GM12891 (cell line): ENCODE data around the gene CD160.
"Not testable (repeated sequence)": the region's sequence is repeated elsewhere in the genome, so short reads cannot be mapped to it uniquely, and the experiment has no call there.

ENCODE experiments used
- DNase-seq: peaks from one replicate; pipeline ENCODE4 v3.0.0; 2011; ENCODE audit warnings: low spot score; ENCODE audit not compliant: insufficient read length
- FAIRE-seq: peaks from 2 replicates; lab custom pipeline; 2011; peaks lifted over from hg19 to GRCh38; lab: Jason Lieb, UNC
- PAX5 ChIP-seq: IDR thresholded peaks from 2 replicates; pipeline ENCODE4 v1.6.1; 2011; ENCODE audit warnings: low read length, moderate library complexity, mild to moderate bottlenecking; ENCODE audit not compliant: insufficient read depth, severe bottlenecking
- POLR2A ChIP-seq: IDR thresholded peaks from 2 replicates; pipeline ENCODE4 v1.6.1; 2011; ENCODE audit warnings: low read depth, low read length, control low read depth
- POLR2AphosphoS5 ChIP-seq: IDR thresholded peaks from 2 replicates; pipeline ENCODE4 v1.6.1; 2011; ENCODE audit warnings: low read depth, low read length, control low read depth
- POU2F2 ChIP-seq: IDR thresholded peaks from 2 replicates; pipeline ENCODE4 v1.6.1; 2011; ENCODE audit warnings: low read depth, mild to moderate bottlenecking, control low read depth, low read length, moderate library complexity
- SPI1 ChIP-seq: IDR thresholded peaks from 2 replicates; pipeline ENCODE4 v1.6.1; 2011; ENCODE audit warnings: low read depth, low read length, control low read depth
- TAF1 ChIP-seq: IDR thresholded peaks from 2 replicates; pipeline ENCODE4 v1.6.1; 2011; ENCODE audit warnings: low read depth, low read length, control low read depth

CD160 gene

DNA sequence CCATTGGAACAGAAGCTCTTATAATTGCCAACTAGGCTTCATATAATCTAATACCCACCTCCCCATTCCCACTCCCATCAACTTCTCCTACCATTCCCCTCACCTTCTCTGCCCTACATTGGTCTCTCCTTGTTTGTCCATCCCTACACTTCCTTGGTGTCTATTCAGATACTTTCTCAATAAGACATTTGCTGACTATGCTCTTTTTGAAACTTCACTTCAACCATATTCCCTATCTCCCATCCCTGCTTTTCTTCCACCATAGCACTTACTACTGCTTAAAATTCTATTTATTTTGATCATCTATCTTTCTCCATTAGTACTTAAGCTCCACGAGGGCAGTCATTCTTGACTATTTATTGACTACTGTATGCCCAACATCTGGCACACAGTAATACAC lies 40.4 kb downstream of the CD160 start:
- FAIRE-seq (no peak), DNase-seq (no peak)
- TF ChIP-seq POLR2AphosphoS5, result no peak
- no peak for TF ChIP-seq SPI1
- TF ChIP-seq TAF1, result no peak
- TF ChIP-seq PAX5, result no peak
- TF ChIP-seq POU2F2, result no peak
- no peak for TF ChIP-seq POLR2A

DNA sequence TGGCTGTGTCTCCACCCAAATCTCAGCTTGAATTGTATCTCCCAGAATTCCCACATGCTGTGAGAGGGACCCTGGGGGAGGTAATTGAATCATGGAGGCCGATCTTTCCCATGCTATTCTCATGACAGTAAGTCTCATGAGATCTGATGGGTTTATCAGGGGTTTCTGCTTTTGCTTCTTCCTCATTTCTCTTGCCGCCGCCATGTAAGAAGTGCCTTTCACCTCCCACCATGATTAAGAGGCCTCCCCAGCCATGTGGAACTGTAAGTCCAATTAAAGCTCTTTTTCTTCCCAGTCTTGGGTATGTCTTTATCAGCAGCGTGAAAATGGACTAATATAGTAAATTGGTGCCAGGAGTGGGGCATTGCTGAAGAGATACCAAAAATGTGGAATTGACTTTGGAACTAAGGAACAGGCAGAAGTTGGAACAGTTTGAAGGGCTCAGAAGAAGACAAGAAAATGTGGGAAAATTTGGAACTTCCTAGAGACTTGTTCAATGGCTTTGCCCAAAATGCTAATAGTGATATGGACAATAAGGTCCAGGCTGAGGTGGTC lies 41.2 kb downstream of the CD160 start:
- DNase-seq, FAIRE-seq: not testable (repeated sequence)

DNA sequence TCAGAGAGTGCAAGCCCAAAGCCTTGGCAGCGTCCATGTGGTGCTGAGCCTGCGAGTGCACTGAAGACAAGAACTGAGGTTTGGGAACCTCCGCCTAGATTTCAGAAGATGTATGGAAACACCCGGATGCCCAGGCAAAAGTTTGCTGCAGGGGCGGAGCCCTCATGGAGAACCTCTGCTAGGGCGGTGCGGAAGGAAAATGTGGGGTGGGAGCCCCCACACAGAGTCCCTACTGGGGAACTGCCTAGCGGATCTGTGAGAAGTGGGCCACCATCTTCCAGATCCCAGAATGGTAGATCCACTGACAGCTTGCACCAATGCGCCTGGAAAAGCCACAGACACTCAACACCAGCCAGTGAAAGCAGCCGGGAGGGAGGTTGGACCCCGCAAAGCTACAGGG lies 42.2 kb downstream of the CD160 start:
- not testable (repeated sequence) for DNase-seq, FAIRE-seq

DNA sequence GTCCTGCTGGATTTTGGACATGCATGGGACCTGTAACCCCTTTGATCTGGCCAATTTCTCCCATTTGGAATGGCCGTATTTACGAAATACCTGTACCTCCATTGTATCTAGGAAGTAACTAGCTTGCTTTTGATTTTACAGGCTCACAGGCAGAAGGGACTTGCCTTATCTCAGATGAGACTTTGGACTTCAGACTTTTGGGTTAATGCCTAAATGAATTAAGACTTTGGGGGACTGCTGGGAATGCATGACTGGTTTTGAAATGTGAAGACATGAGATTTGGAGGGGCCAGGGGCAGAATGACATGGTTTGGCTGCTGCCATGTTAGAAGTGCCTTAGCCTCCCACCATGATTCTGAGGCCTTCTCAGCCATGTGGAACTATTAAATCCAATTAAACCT lies 42.7 kb downstream of the CD160 start:
- not testable (repeated sequence) for DNase-seq, FAIRE-seq

DNA sequence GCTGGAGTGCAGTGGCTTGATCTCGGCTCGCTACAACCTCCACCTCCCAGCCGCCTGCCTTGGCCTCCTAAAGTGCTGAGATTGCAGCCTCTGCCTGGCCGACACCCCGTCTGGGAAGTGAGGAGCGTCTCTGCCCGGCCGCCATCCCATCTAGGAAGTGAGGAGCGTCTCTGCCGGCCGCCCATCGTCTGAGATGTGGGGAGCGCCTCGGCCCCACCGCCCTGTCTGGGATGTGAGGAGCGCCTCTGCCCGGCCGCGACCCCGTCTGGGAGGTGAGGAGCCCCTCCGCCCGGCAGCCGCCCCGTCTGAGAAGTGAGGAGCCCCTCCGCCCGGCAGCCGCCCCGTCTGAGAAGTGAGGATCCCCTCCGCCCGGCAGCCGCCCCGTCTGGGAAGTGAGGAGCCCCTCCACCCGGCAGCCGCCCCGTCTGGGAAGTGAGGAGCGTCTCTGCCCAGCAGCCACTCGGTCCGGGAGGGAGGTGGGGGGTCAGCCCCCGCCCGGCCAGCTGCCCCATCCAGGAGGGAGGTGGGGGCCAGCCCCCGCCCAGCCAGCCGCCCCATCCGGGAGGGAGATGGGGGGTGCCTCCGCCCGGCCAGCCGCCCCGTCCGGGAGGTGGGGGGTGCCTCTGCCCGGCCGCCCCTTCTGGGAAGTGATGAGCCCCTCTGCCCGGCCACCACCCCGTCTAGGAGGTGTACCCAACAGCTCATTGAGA lies 45.1 kb downstream of the CD160 start:
- not testable (repeated sequence) for DNase-seq, FAIRE-seq

DNA sequence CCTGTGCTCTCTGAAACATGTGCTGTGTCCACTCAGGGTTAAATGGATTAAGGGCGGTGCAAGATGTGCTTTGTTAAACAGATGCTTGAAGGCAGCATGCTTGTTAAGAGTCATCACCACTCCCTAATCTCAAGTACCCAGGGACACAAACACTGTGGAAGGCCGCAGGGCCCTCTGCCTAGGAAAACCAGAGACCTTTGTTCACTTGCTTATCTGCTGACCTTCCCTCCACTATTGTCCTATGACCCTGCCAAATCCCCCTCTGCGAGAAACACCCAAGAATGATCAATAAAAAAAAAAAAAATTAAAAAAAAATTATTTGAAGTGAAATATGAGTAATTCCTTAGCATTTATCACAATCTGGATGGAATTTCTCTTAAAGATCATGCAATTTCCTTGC lies 45.8 kb downstream of the CD160 start:
- not testable (repeated sequence) for FAIRE-seq, DNase-seq

DNA sequence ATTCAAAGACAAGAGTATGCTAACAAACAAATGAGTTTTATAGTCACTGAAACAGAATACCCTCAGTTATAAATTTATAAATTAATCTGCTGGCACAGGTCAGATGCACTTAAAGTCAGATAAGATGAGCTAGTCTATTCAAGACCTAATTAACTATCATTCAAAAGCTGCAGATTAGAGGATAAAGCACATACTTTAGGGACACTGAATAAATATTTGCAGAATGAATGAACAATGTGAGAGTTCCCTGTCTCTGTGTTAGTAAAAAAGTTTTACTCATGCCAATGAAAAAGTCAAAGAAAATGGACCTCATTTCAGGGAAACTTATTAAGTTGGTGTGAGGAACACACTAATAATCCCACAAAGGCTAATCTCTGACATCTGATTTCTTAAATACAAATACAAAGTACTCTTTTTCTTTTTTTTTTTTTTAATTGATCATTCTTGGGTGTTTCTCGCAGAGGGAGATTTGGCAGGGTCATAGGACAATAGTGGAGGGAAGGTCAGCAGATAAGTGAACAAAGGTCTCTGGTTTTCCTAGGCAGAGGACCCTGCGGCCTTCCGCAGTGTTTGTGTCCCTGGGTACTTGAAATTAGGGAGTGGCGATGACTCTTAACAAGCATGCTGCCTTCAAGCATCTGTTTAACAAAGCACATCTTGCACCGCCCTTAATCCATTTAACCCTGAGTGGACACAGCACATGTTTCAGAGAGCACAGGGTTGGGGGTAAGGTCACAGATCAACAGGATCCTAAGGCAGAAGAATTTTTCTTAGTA lies 46.5 kb downstream of the CD160 start:
- not testable (repeated sequence) for FAIRE-seq

DNA sequence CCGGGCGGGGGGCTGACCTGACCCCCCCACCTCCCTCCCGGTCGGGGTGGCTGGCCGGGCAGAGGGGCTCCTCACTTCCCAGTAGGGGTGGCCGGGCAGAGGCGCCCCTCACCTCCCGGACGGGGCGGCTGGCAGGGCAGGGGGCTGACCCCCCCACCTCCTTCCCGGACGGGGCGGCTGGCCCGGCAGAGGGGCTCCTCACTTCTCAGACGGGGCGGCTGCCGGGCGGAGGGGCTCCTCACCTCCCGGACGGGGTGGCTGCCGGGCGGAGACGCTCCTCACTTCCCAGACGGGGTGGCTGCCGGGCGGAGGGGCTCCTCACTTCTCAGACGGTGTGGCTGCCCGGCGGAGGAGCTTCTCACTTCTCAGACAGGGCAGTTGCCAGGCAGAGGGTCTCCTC lies 47.6 kb downstream of the CD160 start:
- DNase-seq, FAIRE-seq: not testable (repeated sequence)

More for the DNA sequence above, 46.5 kb downstream of the CD160 start:
- DNase-seq, result not testable (repeated sequence)

DNA sequence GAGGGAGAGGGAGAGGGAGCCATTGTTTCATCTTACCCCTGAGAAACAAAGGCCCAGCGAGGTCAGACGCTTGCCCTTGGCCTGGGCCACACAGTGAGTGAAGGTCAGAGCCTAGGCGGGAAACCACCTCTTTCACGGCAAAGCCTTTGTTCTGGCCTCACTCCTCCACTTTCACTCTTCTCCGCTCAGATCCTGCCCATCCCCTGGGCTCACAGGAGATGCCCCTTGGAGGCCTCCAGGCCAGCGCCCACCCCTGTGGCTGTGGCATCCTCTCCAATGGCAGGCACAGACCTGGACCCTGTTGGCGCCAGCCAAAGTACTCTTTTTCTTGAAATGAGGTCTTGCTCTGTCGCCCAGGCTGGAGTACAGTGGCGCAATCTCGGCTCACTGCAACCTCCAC lies 48.7 kb downstream of the CD160 start:
- FAIRE-seq, DNase-seq: not testable (repeated sequence)

DNA sequence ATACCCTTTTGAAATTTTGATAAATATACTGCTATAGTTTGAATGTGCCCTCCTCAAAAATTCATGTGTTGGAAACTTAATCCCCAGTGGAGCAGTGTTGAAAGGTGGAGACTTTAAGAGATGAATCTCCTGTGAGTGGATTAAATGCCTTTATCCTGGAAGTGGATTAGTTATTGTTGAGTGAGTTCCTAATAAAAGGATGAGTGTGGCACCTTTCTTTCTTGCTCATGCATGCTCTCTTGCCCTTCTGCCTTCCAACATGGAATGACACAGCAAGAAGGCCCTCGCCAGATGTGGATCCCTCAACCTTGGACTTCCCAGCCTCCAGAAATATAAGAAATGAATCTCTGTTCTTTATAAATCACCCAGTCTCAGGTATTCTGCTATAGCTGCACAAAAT lies 51.8 kb downstream of the CD160 start:
- DNase-seq, result no peak
- no peak for FAIRE-seq
- TF ChIP-seq POU2F2 (no peak), POLR2A (no peak), PAX5 (no peak), TAF1 (no peak), SPI1 (no peak), POLR2AphosphoS5 (no peak)

DNA sequence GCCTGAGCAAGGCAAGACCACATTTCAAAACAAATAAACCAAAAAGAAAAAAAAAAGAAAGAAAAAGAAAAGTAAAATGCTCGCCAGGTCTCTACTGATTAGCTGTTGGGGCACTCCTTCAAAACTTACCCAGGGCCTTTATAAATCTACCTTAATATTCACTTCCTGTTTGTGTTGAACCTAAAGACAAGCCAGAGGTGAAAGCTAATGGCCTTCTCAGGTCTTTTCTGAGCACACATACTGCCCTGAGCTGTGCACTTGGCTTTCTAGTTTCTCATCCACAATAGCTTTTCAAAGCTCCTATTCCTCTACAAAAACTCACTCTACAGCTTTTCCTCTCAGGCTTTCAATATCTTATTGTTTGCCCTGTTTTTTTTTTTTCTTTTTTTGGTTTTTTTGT lies 54.1 kb downstream of the CD160 start:
- TF ChIP-seq PAX5 (no peak), SPI1 (peak; percentile 64)
- FAIRE-seq (no peak), DNase-seq (no peak)

DNA sequence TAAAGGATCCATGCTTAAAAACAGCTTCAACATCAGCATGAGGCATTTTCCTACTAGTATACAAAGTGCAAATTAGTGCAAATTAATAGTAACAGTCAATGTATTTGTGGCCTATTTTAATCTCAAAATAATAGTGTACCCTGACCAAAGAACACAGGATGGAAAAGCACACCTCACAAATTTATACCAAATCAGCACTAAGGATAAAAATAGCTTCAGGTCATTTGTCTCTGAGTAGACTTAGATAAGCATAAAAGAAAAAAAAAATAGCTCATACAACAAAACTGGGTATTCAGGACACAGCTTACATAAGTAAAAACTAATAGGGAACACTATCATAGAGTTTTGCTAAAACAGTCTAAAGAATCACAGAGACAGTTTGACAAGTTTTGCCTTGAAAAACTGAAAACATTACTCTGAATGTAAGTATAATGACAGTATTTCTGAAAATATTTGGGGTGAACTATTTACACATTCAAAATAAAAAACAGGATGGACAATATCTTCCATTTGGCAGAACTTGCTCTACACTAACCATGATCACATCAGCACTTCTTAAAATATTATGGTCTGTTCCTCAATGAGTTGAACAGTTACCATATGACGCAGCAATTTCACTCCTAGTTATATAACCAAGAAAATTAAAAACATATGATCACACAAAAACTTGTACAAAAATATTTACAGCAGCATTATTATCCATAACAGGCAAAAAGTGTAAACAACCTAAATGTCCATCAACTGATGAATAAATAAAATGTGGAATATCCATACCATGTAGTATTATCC lies 58.3 kb downstream of the CD160 start:
- DNase-seq (no peak), FAIRE-seq (no peak)
- no peak for TF ChIP-seq POLR2AphosphoS5
- TF ChIP-seq POU2F2, result no peak
- TF ChIP-seq TAF1, result no peak
- TF ChIP-seq PAX5, result no peak
- TF ChIP-seq POLR2A, result no peak
- TF ChIP-seq SPI1, result no peak
